Measurements from ENCODE around the gene ZNF70. TPM values are rescaled to one million over a fixed set of nuclear protein-coding genes. Genes with fewer than 3 reads are reported as not detected.
A peak's percentile ranks its signal among the peaks of the same experiment; 100 is the strongest.
"Not testable (repeated sequence)": the region's sequence is repeated elsewhere in the genome, so short reads cannot be mapped to it uniquely, and the experiment has no call there.

The ZNF70 gene
- total RNA-seq, 2 donors from 2014 or later: 3.2 to 5.0 TPM

DNA sequence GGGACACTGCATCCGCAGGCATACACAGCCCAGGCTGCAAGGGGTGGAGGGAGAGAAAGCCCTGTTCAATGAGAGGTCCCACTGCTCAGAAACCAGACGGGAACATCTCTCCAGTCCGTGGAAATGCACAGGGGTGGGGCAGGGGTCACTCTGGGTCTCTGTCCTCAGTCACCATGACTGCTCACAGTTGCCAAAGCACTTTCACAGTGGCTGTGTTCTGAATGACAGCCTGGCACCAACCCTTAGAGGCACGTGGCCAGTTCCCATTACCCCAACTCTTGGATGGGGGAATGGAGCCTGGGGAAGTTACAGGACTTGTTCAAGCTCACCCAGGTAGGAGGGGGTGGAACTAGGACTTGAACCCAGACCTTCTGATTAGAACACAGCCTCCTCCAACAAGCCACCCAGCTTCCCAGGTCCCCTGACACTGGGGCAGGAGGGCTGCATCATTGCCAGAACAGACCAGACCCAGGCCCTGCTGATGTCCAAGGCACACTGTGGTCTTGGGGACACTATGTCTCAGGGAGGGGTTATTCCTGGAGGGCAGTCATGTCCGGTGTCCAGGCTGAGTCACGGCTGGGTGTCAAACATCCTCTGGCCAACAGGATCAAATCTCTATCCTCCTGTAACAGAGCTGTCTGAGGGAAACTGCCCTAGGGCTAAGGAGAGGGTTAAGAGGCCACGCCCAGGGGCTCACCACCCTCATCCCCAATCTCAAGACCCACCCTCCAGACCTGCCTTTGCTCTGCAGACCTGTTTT lies 8.2 kb downstream of the ZNF70 start:
- no peak overlapping the region for H3K4me3 ChIP-seq
- H3K4me1 ChIP-seq: peaks cover 0 to 14% of the 10 kb centered on the region in 2 donors
- peak; percentile 62 for DNase-seq (ENCODE audit: low spot score)
- H3K36me3 ChIP-seq: peaks cover 35% of the 10 kb centered on the region
- H3K27me3 ChIP-seq: no peaks in the 10 kb centered on the region
- TF ChIP-seq, protein P1, sequence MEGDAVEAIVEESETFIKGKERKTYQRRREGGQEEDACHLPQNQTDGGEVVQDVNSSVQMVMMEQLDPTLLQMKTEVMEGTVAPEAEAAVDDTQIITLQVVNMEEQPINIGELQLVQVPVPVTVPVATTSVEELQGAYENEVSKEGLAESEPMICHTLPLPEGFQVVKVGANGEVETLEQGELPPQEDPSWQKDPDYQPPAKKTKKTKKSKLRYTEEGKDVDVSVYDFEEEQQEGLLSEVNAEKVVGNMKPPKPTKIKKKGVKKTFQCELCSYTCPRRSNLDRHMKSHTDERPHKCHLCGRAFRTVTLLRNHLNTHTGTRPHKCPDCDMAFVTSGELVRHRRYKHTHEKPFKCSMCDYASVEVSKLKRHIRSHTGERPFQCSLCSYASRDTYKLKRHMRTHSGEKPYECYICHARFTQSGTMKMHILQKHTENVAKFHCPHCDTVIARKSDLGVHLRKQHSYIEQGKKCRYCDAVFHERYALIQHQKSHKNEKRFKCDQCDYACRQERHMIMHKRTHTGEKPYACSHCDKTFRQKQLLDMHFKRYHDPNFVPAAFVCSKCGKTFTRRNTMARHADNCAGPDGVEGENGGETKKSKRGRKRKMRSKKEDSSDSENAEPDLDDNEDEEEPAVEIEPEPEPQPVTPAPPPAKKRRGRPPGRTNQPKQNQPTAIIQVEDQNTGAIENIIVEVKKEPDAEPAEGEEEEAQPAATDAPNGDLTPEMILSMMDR (IDR thresholded peaks at IDR 0.05): no peak
- H3K27ac ChIP-seq: peak overlapping the region; percentile 4 to 22
- no peaks in the 10 kb centered on the region for H3K9me3 ChIP-seq

DNA sequence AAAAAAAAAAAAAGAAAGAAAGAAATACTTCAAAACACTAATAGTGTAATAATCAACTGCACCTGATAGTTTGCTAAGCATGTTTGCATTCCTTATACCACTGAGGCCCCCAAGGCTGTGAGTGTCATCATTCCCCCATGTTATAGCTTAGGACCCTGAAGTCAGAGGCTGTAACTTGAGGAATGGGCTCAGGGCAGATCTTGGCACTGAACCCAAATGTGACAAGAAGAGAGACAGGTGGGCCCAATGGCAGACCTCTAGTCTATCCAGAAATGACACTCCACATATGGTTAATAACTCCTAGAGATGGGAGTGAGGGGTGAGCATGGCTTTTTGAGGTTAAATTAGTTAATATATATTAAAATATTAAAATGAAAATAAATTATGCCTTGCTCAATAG lies 13.2 kb downstream of the ZNF70 start:
- no peak for DNase-seq (ENCODE audit: low spot score)
- Histone ChIP-seq H3K9me3 (no peaks in the 10 kb centered on the region), H3K4me3 (no peak overlapping the region), H3K4me1 (peaks cover 0 to 10% of the 10 kb centered on the region in 2 donors), H3K36me3 (peaks cover 11% of the 10 kb centered on the region), H3K27me3 (no peaks in the 10 kb centered on the region), H3K27ac (no peak overlapping the region)
- TF ChIP-seq, protein P1 (IDR thresholded peaks at IDR 0.05): no peak

DNA sequence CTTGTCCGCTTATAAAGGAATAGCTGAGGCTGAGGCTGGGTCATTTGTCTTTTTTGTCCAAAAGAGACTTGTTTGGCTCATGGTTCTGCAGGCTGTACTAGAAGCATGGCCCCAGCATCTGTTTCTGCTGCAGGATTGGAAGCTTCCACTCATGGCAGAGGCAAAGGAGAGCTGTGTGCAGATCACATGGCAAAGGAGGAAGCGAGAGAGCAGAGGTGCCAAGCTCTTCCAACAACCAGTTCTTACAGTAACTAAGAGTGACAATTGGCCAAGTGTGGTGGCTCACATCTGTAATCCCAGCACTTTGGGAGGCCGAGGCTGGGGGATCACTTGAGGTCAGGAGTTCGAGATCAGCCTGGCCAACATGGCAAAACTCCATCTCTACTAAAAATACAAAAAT lies 22.8 kb downstream of the ZNF70 start:
- H3K4me3 ChIP-seq; H3K4me1 ChIP-seq; DNase-seq (ENCODE audit: low spot score): not testable (repeated sequence)

DNA sequence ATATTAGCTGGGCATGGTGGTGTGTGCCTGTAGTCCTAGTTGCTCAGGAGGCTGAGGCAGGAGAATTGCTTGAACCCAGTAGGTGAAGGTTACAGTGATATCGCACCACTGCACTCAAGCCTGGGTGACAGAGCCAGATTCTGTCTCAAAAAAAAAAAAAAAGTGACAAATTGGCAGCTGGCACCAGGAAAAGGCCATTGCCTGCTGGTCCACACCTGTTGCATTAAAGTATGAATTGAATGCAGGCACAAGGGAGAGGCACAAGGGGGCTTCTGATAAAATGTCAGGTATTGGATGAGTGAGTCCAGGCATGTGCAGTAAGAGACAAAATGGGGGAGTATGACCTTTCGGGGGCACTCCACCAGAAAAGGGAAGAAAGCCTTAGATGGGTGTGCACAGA lies 28.2 kb downstream of the ZNF70 start:
- no peak for DNase-seq (ENCODE audit: low spot score)
- no peak overlapping the region for H3K27ac ChIP-seq
- TF ChIP-seq, protein P1 (IDR thresholded peaks at IDR 0.05): no peak
- no peak overlapping the region for H3K4me3 ChIP-seq
- no peaks in the 10 kb centered on the region for H3K36me3 ChIP-seq
- H3K9me3 ChIP-seq: no peaks in the 10 kb centered on the region
- H3K27me3 ChIP-seq: no peaks in the 10 kb centered on the region
- no peaks in the 10 kb centered on the region for H3K4me1 ChIP-seq

More for the DNA sequence above, 22.8 kb downstream of the ZNF70 start:
- H3K27ac ChIP-seq, H3K9me3 ChIP-seq, H3K36me3 ChIP-seq, H3K27me3 ChIP-seq: not testable (repeated sequence)

DNA sequence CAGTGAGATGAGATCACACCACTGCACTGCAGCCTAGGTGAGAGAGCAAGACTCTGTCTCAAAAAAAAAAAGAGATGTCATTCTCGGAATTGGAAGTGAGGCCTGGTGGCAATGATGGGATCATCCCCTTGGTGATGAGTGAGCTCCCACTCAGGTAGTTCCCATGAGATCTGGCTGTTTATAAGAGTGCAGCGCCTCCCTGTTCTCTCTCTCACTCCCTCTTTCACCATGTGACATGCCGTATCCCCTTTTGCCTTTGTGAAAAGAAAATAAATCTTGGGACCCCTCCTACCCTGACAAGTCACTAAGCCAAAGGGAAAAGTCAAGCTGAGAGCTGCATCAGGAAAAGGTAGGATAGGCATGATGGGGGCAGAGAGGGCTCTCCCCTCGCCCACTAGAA lies 28.8 kb downstream of the ZNF70 start:
- no peak overlapping the region for H3K27ac ChIP-seq
- H3K36me3 ChIP-seq: no peaks in the 10 kb centered on the region
- H3K9me3 ChIP-seq: no peaks in the 10 kb centered on the region
- no peaks in the 10 kb centered on the region for H3K27me3 ChIP-seq
- H3K4me1 ChIP-seq: peaks cover 0 to 5% of the 10 kb centered on the region in 2 donors
- no peak for DNase-seq (ENCODE audit: low spot score)
- TF ChIP-seq, protein P1 (IDR thresholded peaks at IDR 0.05): no peak
- H3K4me3 ChIP-seq: no peak overlapping the region

DNA sequence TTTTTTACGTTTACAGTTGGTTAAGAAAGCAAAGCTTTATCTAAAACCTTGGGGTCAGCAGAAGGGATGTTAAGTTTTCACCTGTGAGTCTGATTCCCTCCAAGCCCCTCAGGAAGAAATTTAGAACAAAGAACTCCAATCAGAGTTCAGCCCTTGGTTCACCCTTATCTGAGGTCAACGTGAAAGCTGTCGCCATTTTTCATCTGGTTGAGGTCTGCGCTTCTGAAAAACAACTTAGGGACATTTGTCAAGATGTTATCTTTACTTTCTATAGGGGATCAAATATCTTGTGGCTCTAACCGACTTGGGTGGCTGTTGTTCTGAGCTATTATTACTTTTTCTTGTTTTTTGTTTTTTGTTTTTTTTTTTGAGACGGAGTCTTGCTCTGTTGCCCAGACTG lies 30.1 kb downstream of the ZNF70 start:
- DNase-seq (ENCODE audit: low spot score): no peak
- TF ChIP-seq, protein P1 (IDR thresholded peaks at IDR 0.05): no peak
- Histone ChIP-seq H3K27ac (no peak overlapping the region), H3K4me1 (peaks cover 0 to 14% of the 10 kb centered on the region in 2 donors), H3K27me3 (no peaks in the 10 kb centered on the region), H3K4me3 (no peak overlapping the region), H3K9me3 (no peaks in the 10 kb centered on the region), H3K36me3 (no peaks in the 10 kb centered on the region)
